GM18519 (cell line): ENCODE data around the gene CAMSAP1.

Source experiments
- ATAC-seq: cut with Tn5 transposase; IDR thresholded peaks from one replicate; pipeline ENCODE4 v1.9.1; 2021; ENCODE audit warnings: mild to moderate bottlenecking, moderate library complexity; ENCODE audit not compliant: unreplicated experiment, low FRiP score

Gene CAMSAP1

DNA sequence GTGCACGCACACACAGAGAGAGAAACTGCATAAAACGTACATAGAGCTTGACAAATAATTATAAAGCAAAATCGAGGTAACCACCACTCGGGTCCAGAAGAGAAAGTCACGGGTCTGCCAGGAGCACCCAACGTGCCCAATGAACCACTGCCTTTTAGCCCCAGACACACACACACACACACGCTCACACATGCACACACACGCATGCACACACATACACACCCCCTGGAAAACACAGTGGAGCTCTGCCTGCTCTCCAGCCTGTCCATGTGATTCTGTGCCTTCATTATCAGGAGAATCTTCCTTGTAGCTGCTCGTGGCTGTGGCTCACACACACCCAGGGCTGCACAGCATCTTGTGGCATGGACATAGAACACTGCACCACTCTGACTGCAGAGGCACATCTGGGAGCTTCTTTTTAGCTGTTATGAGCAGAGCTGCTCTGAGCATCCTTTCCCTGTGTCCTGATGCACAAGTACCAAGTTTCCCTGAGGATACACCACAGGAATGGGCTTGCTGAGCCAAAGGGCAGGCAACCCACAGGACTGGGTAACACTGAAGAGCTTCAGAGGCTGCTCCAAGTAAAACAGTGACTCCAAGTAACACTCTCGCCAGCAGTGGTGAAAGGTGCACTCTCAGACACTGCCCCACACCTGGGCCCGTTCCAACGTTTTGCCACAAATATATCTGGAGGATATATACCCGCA is 58.9 kb downstream of the CAMSAP1 start:
- no peak for ATAC-seq

DNA sequence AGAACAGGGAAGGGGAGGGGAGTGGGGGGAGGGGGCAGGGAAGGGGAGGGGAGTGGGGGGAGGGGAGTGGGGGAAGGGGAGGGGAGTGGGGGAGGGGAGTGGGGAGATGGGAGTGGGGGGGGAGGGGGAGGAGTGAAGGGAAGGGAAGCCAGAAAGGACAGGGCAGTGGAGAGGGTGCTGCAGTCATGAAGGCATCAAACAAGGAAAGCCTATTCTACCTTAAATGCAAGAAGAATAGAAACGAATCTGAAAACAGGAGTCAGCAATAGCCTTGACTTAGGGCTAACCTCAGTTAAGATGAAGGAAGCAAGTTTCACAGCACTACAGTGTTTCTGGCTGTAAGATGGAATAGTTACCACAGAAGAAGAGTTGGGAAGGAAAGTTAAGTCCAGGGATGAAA is 59.5 kb downstream of the CAMSAP1 start:
- no peak for ATAC-seq

- no peak for ATAC-seq
Measured at GRCh38 chr9:135840539-135840938, 66.8 kb downstream of the CAMSAP1 start.

DNA sequence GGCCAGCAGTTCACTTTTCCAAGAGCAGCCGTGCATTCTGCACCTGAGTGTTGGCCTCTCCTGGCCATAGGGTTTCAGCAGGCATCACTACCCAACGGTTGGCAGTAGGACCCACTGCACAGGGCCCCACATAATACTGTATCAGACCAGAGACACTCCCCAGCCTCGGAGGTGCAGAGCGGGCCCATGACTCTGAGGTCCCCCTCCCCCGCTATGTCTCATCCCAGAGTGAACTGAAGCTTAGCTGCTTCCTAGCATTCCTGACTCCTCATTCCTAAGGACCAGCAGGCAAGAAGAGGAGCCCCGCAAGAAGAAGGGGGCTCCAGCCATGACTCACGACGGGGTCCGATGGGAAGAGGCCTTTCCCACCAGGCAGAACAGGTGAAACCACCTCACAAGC is 67.2 kb downstream of the CAMSAP1 start:
- ATAC-seq: no peak

GRCh38 chr9:135839516-135839915 is 67.8 kb downstream of the CAMSAP1 start:
- no peak for ATAC-seq

GRCh38 chr9:135835131-135835530 is 72.2 kb downstream of the CAMSAP1 start:
- ATAC-seq: no peak

- ATAC-seq: no peak
Measured at GRCh38 chr9:135833864-135834263, 73.5 kb downstream of the CAMSAP1 start.

GRCh38 chr9:135830496-135830895 is 76.8 kb downstream of the CAMSAP1 start:
- ATAC-seq: no peak

- no peak for ATAC-seq
Measured at GRCh38 chr9:135828656-135829055, 78.7 kb downstream of the CAMSAP1 start.

- ATAC-seq: no peak
Measured at GRCh38 chr9:135827866-135828580, 79.3 kb downstream of the CAMSAP1 start.

- ATAC-seq: no peak
Measured at GRCh38 chr9:135827301-135827700, 80.0 kb downstream of the CAMSAP1 start.

DNA sequence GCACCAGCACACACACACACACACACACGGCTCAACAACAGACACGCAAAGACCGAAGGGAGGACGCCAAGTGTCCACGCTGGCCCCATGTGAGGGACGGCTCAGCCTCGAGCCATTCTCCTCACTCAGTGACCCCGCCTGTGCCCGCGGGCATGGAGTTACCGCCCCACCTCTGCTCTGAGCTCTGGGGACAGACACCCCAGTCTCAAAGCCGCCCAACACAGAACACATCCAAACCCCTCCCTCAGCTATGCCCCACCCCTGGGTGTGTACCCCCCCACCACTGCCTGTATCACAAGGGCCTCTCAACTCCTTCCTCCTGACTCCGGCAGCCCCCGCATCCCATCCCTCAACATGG is 81.2 kb downstream of the CAMSAP1 start:
- no peak for ATAC-seq

DNA sequence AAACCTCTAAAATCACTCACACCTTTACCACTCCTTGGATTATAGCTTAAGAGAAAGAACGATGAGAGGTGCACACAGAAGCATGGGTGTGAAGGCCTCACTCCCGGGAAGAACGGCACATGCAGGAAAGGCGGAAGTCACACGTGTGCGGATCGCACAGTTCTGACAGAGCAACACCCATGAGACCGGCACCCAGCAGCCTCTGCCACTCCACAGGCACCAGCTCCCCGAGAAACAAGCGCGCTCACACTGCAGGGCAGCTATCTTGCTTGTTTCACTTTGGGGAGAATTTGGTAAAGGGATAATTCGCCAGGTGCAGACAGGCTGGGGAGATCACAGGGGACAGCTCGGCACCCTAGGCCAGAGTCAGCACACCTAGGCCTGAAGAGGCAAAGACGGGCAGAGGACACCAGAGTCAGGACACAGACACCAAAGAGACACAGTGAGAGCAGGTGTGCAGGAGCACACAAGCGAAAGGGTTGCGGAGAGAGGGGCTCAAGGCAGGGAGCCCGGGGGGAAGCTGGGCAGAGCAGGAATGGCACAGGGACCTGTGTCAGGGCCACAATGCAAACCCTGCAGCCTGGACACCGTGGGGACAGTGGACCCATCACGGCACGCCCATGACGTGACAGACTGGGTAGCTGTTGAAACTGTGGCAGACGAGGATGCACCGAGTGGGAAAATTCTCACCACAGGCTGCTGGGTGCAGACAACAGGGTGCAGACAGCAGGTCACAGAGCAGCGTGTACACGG is 81.7 kb downstream of the CAMSAP1 start:
- no peak for ATAC-seq

DNA sequence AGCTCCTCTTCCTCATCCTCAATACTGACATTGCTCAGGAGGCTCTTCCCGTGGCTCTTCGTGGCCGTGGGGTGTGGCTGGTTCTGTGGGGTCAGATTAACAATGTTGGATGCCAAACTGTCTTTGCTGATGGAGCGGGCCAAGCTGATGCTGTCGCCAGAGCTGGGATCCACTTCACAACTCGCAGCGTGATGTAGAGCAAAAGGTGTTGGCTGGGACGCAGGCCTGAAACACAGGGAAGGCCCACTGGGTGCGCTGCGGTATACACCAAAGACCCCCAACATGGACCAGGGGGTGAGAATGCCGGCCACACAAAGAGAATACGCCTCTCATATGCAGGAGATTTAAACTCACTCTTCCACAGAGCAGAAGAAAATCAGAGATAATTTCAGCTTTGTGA is 84.3 kb downstream of the CAMSAP1 start:
- no peak for ATAC-seq

- no peak for ATAC-seq
Measured at GRCh38 chr9:135822374-135822755, 85.0 kb downstream of the CAMSAP1 start.

- ATAC-seq: no peak
Measured at GRCh38 chr9:135821733-135822373, 85.5 kb downstream of the CAMSAP1 start.

GRCh38 chr9:135821116-135821515 is 86.2 kb downstream of the CAMSAP1 start:
- no peak for ATAC-seq

GRCh38 chr9:135820661-135821060 is 86.7 kb downstream of the CAMSAP1 start:
- ATAC-seq: no peak

- no peak for ATAC-seq
Measured at GRCh38 chr9:135819905-135820304, 87.4 kb downstream of the CAMSAP1 start.

GRCh38 chr9:135818718-135819475 is 88.4 kb downstream of the CAMSAP1 start:
- no peak for ATAC-seq
